SK-N-SH treated with all-trans-retinoic acid at 6 μM for 48 hours (cell line): ENCODE measurements around the gene UHRF1.

ENCODE experiments used
- CSRNP3 ChIP-seq: fragments of 250-450 bp; sonication (Bioruptor Pico); IDR thresholded peaks from 2 replicates; pipeline ENCODE4 v1.5.1; 2021; ENCODE audit warnings: mild to moderate bottlenecking, moderate library complexity
- ESRRG ChIP-seq: fragments of 250-450 bp; sonication (Bioruptor Pico); IDR thresholded peaks from 2 replicates; pipeline ENCODE4 v1.6.1; 2021; ENCODE audit warnings: mild to moderate bottlenecking
- PATZ1 ChIP-seq: fragments of 250-450 bp; sonication (Bioruptor Pico); IDR thresholded peaks from 2 replicates; pipeline ENCODE4 v1.8.0; 2020; ENCODE audit warnings: mild to moderate bottlenecking, moderate library complexity, borderline replicate concordance
- POU6F1 ChIP-seq: fragments of 250-450 bp; sonication (Bioruptor Pico); IDR thresholded peaks from 2 replicates; pipeline ENCODE4 v1.8.0; 2021; ENCODE audit warnings: low read depth, mild to moderate bottlenecking, moderate library complexity, borderline replicate concordance
- TSHZ2 ChIP-seq: fragments of 250-450 bp; sonication (Bioruptor Pico); IDR thresholded peaks from 2 replicates; pipeline ENCODE4 v1.5.0; 2020; ENCODE audit warnings: mild to moderate bottlenecking, moderate library complexity
- ZNF70 ChIP-seq: fragments of 450-650 bp; formaldehyde crosslinking; IDR thresholded peaks from 2 replicates; pipeline ENCODE4 v1.5.0; 2020; ENCODE audit warnings: mild to moderate bottlenecking, moderate library complexity

- TF ChIP-seq ZNF70 (CRISPR knock-in tag) (no peak), TSHZ2 (CRISPR knock-in tag) (no peak), PATZ1 (no peak), CSRNP3 (CRISPR knock-in tag) (no peak), ESRRG (CRISPR knock-in tag) (no peak), POU6F1 (CRISPR knock-in tag) (no peak)
These were observed 24.2 kb downstream of the UHRF1 start for GRCh38 chr19:4933528-4933927.
